GM21723 (cell line): ENCODE data around the gene ING4.
"Not testable (repeated sequence)": the region's sequence is repeated elsewhere in the genome, so short reads cannot be mapped to it uniquely, and the experiment has no call there.

Experiments used
- ATAC-seq: cut with Tn5 transposase; IDR thresholded peaks from one replicate; pipeline ENCODE4 v1.9.1; 2021; ENCODE audit warnings: mild to moderate bottlenecking, moderate library complexity; ENCODE audit not compliant: unreplicated experiment

The ING4 gene

DNA sequence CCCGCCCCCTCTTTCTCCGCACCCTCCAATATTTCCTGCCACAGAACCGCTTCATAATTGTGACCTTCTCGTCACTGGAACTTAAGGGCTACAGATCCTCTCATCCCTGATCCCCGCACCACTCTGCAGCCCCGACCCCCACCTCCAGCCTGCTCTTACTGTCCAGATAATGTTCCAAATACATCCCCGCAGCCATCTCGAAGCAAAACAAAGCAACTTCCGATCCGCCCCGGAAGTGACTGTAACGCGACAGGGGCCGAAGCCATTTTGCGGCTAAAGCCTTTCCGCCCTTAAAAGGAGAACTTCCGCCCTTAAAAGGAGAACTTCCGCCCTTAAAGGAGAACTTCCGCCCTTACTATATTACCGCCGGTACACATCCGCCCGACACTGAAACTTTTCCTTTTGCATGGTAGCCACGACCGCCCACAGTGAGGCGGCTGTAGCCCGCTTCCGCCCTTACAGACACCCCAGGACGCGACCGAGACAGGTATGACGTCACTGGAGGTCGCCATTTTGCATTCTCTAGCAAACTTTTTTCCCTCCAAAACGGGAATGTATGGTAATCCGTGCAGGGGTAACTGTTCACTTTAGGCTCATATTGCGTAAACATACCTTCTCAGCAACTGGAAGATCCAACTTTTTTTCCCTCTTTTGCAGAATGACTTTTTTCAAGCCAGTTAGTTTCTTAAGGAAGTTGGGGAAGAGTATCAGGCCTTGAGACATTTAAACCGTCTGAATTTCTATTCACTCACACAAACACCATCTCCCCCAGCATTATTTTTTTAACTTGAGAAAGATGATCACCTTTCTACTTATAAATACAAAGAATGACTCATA, at the start of gene ING4:
ING4 (minus strand) TSS at position 214 of the 837 bp plus-strand sequence; CDS start at position 196, 18 bp downstream.
- peak; percentile 96 for ATAC-seq

DNA sequence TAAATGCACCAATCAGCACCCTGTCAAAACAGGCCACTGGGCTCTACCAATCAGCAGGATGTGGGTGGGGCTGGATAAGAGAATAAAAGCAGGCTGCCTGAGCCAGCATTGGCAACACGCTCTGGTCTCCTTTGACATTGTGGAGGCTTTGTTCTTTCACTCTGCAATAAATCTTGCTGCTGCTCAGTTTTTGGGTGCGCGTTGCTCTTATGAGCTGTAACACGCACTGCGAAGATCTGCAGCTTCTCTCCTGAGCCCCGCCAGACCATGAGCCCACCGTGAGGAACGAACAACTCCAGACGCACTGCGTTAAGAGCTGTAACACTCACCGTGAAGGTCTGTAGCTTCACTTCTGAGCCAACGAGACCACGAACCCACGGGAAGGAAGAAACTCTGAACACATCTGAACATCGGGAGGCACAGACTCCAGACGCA, 46.1 kb upstream of the ING4 start:
- no peak for ATAC-seq

DNA sequence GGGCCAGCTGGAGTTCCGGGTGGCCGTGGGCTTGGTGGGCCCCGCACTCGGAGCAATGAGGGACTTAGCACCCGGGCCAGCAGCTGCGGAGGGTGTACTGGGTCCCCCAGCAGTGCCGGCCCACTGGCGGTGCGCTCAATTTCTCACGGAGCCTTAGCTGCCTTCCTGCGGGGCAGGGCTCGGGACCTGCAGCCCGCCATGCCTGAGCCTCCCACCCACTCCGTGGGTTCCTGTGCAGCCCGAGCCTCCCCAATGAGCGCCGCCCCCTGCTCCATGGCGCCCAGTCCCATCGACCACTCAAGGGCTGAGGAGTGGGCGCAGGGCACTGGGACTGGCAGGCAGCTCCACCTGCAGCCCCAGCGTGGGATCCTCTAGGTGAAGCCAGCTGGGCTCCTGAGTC, 45.4 kb upstream of the ING4 start:
- ATAC-seq: not testable (repeated sequence)

DNA sequence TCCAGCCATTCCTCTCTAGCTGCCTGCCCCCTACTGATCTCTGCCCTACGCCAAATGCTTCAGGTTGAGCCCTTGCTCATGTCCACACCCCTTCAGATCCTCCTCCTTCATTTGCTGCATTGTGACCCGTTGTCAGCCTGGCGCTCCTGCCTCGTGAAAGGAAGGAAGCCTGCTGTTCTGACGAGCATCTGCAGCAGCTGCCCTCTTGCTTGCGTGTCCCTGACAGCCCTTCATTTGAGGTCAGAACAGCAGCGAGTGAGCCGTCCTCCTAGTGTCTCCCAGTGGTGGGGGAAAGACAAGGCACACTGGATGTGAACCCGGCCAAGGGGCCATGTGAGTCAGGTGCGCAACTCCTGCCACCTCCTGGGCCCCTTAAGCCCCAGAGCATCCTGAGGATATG, 40.7 kb upstream of the ING4 start:
- ATAC-seq: no peak

DNA sequence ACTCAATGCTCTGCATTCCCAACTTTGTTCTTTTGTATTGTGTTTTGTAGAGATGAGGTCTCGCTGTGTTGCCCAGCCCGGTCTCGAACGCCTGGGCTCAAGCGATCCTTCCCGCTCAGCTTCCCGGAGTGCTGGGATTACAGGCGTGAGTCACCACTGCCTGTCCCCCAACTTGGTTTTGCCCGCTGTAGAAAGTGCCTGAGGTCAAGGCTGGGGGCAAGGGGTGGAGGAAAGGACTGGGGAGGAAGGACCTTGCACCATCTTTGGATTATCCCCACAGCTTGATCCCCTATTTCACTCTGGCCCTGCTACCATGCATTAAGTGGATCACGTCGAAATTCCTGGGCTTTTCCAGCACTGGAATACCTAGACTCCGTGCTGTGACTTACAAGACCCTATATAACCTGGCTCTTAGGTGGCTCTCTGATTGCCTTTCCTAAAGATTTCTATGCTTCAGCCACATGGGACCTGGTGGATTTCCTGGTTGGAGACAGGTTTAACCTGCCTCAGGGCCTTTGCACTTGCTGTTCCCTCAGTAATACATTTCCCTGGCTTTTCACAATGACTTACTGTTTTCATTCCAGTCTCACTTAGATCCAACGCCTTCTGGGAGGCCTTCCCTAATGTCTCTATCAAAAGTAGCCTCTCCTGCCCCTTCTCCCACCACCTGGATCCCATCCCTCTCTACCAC, 38.3 kb upstream of the ING4 start:
- no peak for ATAC-seq

DNA sequence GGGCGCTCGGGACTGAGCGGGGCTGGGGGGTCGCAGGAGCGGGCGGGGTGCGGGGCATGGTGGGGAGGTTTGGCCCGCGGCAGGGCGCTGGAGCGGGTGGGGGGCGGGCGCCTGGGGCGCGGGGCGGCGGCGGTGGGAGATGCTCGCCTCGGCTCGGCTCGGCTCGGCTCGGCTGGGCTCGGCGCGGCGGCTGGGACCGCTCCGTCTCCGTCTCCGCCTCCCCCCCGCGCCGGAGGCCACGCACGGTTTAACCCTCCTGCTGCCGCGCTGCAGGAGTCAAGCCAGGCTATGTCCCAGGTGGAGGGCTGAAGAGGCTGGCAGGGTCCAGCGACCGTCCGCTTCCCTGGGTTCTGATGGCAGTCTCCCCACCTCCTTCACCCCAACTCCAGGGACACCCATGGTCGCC, 37.7 kb upstream of the ING4 start, which contains the start of gene PIANP:
PIANP (minus strand) TSS at position 170 of the 406 bp plus-strand sequence. CDS start 2,754 bp downstream, outside the sequence.
- ATAC-seq: no peak

DNA sequence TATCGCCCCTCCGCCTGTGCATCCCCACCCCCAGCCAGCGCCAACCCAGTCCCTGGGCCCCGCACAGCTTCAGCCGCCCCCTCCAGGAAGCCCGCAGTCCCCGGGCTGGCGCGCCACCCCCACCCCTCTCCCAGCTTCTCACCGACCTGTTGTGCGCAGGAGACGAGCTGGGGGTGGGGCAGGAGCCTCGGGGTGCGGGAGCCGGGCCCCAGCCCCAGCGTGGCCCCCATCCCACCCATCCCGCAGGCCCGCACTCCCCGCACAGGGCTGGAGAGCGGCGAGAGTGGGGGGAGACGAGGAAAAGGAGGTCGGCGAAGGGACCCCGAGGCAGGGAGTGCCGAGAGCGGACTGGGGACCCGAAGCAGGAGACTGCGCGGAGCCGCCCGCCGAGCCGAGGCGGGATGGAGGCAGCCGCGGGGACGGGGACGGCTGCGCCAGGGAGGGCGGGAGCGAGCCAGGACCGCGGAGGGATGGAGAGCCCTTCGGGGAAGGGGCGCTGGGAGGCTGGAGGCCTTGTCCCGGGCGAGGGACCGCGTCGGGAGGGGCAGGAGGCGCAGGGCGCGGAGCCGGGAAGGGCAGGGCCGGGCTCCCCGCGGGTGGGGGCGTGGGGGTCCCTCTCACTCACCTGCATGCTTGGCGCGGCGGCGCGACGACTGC, 37.2 kb upstream of the ING4 start:
- no peak for ATAC-seq

DNA sequence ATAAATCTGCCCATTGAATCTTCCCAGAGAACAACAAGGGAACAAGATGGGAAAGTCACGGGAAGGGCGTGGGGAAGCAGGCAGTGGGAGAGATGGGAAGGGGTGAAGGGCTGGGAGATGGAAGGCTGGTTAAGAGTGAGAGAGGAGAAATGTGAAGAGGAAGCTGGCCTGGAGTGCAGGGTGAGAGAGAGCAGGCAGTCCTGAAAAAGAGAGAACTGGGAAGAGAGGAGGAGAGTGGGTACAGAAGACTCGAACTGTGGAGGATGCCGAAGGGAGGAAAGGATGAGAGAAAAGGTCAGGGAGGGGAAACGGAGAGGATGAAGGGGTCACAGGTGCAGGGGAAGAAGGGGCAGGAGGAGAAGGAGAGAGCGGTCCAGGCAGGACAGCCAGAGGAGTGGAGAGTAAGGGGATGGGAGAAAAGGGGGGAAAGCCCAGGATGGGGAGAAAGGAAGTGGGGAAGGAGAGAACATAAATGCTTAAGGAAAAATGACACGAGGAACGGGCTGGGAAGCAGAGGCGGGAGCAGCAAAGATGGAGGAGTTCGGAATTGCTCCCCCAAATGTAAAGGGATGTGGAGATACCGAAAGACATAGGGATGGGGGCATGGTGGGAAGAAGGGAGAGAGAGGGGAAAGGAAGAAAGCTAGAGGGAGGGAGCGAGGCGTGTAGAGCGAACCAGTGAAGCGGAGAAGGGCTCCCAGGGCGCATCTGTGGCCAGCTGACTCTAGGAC, 36.5 kb upstream of the ING4 start:
- no peak for ATAC-seq

DNA sequence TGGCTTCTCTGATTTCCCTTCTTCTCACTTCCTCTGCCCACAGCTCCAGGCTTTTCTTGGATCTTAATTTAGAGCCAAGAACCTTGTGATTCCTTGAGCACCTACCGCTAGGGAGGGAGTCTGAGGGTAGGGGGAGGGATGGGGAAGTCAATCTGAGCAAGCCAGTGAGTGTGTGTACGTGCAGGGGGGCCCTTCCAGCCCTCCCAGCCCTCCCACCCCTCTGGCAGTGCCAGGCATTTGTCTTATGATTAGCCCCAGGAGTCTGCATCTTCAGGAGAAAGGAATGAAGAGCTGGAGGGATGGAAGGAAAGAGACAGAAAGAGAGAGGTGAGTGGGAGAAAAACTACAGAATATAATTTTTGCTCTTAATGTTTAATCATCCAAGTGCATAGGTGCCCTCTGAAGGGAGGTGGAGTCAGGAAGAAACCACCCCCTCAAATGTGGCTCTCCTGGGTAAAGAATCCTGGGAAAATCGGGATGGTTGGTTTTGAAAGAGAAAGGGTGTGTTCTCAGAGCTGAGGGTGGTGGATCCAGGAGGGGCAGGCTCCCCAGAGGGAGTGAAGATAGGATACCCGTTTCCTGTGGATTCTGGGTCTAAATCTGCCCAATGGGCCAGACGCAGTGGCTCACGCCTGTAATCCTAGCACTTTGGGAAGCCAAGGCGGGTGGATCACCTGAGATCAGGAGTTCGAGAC, 35.6 kb upstream of the ING4 start:
- no peak for ATAC-seq

DNA sequence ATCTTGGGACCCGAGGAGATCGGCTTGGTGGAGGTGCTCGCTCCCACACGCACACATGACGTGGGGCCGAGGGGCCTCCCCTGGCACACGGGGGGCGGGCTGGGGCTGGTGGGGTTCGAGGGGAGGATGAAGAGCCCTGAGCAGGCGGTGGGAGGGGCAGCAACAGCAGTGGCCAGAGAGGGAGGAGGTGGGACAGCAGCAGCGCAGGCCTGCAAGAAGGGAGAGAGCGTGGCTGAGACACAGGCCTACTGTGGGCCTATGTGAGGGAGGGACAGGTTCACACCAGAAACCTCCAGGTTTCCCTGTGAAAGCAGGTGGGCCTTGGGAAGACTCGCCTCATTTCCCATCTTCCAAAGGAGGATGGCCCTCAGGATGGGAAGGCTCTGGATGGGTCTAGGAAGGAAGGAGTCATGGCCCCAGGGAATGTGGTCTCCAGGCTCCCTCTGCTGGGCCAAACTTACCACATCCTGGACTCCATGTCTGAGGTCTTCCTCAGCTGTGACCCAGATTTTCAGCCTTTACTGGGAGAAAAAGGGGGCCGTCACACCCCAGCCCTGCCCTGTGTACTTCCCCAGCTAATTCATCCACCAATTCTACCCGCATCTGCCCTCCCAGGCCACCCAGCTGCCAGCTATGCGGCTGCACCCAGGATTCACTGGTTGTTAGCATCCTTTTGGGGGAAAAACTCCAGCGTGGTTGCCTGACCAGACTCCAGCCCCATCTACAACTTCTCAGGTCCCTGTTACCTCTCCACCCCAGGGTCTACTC, 34.8 kb upstream of the ING4 start:
- no peak for ATAC-seq

DNA sequence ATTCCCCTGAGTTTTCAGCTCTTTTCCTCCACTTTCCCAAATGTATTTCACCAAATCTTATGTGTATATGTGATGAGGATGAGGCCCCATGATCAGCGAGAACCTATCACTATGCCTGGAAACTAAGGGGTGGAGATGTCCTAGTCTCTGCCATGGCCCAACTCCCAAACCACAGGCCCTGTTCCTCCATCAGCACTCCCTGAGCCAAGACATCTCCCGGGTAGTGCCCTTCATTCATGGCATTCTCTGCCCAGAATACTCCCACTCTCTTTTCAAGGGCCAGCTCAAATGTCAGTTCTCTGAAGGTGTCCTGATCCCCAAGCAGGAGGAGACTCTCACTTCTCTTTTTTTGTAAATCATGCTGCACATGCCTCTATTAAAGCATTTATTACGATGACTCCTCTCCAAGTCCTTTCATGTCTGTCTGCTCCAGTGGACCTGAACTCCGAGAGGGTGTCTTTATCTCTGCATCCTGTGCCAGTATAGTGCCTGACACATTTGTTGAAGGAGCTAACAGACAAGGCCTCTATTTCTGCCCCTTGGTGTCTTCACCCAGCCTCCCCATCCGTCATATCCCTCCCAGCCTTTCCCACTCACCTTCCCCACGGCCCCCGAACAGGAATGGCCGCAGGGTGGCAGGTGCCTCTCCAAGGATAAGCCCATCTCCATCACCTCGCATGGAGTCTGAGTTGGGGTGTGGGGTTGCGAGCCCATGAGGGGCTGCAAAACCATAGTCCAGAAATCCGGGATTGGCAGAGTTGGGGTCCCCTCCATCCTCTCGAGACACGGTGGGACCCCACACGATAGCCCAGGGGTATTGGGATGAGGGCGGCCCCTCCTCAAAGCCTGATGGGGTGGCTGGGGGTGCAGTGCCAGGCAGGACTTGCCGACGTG, 34.0 kb upstream of the ING4 start:
- no peak for ATAC-seq

DNA sequence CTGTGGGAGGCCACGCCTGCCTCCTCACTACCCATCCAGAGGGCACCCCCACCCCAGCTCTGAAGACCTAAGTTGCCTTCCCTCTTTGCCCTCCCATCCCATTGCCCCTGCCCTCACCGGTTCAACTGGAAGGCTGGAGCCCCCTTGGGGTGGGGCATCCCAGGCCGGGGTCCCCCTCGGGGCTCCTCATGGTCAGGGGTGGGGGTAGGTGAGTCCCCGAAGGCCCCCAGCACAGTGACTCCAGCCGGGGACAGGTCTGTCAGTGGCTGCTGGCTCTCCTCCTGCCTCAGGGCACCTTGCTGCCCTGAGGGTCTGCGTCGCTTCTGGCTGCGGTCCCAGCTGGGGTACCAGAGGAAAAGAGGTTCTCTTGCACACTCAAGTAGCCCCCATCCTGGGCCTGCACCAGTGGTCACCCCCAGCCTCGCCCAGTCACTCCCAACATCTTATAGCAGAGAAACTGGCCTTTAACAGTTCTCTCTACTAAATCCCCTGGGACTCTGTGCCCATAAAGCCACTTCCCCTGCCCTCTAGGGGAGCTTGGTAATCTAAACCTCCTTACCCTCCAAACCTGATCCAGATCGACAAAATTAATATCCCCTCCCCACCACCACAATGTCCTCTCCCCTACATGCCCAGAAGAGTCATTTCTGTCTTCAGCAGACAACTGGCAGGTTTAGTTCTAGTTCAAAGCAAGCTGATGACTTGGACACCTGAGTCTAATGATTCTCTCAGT, 32.6 kb upstream of the ING4 start:
- no peak for ATAC-seq

DNA sequence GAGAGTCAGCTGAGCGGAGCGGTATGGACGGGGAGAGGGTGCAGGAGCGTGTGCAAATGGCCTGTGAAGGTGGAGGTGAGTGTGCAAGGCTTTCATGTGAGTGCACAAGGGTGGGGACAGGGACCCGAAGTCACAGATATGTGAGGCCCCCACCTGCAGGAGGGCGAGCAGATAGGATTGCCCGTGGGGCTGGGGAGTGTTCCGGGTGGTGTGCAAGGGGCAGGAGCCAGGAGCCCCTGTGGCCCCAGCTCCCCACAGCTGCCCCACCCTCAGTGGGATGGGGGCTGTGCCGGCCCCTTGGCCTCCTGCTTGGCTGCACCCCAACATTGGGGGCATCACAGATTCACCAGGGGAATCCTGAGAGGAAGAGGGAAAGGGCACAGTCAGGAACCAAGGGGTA, 31.8 kb upstream of the ING4 start:
- no peak for ATAC-seq

DNA sequence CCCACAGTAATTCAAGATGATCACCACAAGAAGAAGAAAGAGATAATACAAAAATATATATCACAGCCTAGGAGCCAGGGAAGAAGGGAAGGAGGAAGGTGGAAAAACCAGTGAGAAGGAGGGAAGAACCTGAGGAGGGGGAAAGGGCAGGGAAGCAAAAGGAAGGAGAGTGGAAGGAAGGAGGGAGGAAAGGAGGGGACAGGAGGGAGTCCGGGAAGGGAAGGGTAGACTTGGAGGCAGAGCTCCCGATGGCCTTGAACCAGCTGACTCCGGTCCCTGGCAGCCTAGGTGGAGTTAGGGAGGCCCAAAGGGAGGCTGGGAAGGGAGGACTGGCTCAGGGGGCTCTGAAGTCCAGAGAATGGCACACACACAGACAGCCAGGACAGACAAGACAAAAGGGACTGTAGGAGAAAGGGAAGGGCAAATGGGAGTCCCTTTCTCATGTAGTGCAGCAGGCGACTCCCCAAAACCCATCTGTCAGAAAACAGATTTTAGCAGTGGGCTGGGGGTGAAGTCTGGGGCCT, 31.0 kb upstream of the ING4 start:
- ATAC-seq: no peak

DNA sequence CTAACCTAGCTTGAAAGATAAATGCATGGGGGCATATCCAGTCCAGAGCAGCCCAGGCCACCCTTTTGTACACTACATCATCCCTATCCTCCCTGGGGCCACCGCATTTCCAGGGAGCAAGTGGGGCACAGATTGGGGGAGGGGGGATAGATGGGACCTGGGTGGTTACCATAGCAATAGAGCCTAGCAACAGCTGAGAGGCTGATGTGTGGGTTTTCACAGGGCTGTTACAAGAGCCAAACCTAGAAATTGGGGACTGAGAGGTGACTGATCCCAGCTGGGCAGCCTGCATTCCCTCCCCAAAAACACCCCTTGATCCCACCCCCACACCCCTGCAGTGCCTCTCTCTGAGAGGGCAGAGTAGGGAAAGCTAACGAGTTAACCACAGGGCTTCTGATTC, 30.0 kb upstream of the ING4 start:
- ATAC-seq: no peak

DNA sequence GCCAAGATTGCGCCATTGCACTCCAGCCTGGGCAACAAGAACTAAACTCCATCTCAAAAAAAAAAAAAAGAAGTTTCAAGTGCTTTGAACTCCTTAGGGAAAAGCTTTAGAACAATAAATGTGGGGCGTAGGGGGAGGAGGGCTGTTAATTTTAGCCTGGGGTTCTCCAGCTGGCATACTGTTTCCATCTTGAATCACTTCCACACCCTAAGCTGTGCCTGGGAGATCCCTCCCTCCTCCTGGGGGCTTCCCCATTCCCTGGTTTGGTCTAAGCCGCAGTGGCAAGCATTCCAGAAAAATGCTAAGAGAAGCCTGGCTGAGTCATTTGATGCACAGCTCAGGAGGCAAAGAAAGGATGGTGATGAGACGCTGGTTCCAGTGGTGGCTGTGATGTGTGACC, 28.6 kb upstream of the ING4 start:
- ATAC-seq: no peak

DNA sequence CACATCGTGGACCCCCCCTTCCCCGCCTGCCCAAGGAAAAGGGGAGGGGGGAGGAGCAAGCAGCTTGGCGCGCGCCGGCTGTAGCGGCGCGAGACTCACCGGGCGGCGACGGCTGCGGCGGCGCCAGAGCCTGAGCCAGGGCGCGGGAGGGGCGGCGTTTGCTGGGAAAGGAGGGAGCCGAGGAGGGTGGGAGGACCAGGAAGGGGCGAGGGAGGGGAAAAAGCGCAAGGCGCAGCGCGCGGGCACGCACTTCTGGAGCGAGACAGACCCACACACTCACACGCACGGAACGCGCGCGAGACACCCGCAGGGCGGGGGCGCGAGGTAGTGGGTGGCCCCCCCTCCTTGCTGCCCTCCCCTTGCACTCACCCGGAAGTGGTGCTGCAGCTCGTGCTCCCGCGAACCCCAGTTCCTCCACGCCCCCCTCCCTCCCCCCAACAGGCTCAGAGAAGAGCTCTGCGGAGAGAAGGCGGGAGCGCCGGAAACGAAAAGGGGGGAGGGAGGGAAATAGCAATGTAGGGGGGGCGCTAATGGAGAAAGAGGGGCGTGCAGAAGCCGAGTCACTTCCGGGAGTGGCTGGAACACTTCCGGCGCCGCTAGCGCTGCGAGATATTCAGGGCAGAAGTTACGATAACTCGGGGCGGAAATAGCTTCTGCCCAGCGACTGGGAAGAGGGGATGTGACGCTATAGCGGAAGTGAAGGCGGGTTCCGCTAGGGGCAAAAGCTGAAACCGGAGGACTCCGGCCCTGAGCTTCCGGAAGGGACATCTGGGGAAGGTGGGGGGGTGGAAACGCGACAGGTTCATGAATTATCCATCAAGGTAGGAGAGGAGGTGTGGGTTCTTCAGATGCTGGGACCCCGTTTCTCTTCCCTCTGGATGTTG, 26.3 kb upstream of the ING4 start, which contains the start of gene ZNF384:
ZNF384 (minus strand) TSS at position 377 of the 884 bp plus-strand sequence. CDS start 9,855 bp downstream, outside the sequence.
- peak; percentile 86 for ATAC-seq
